Keratinocyte (primary cell): ENCODE results near the gene ADGRD1. TPM values are rescaled to one million over a fixed set of nuclear protein-coding genes. Genes with fewer than 3 reads are reported as not detected.

Experiments used
- DNase-seq: peaks from one replicate; pipeline ENCODE4 v3.0.0-alpha.2; 2011; ENCODE audit warnings: low read depth, missing footprints, low spot score
- FAIRE-seq: peaks from 2 replicates; lab custom pipeline; 2011; peaks lifted over from hg19 to GRCh38; lab: Jason Lieb, UNC
- H2AFZ ChIP-seq: 2 replicates; pipeline ENCODE4 v1.6.0; 2012; ENCODE audit warnings: low read length, control low read depth, inconsistent platforms; ENCODE audit not compliant: control insufficient read depth
- H3K27ac ChIP-seq: 2 replicates; pipeline ENCODE4 v1.5.1; 2011; ENCODE audit warnings: low read length; ENCODE audit not compliant: control insufficient read depth, insufficient read depth
- H3K27me3 ChIP-seq: 3 replicates; pipeline ENCODE4 v1.6.0; 2011; ENCODE audit warnings: low read length; ENCODE audit not compliant: control insufficient read depth, insufficient read depth; ENCODE audit errors: extremely low read depth
- H3K36me3 ChIP-seq, 2 experiments: 2 replicates in 1 of 2; 3 replicates in 1 of 2; pipeline ENCODE4 v1.5.1; 2011; ENCODE audit warnings: low read length in 2 of 2, mild to moderate bottlenecking in 1 of 2; ENCODE audit not compliant: control insufficient read depth in 2 of 2, insufficient read depth in 2 of 2; ENCODE audit errors: extremely low read depth in 1 of 2
- H3K4me1 ChIP-seq: 3 replicates; pipeline ENCODE4 v1.5.1; 2011; ENCODE audit warnings: low read length; ENCODE audit not compliant: control insufficient read depth, insufficient read depth; ENCODE audit errors: extremely low read depth
- H3K4me2 ChIP-seq: 3 replicates; pipeline ENCODE4 v1.6.0; 2011; ENCODE audit warnings: low read depth, low read length; ENCODE audit not compliant: control insufficient read depth, insufficient read depth; ENCODE audit errors: extremely low read depth
- H3K4me3 ChIP-seq, 3 experiments: fragments of 200-600 bp in 1 of 3; sonication (generic) in 1 of 3; 2 replicates in 2 of 3; 3 replicates in 1 of 3; pipeline ENCODE4 v1.5.1; 2011 to 2016; ENCODE audit warnings: low read length in 3 of 3, mild to moderate bottlenecking in 3 of 3, control low read depth in 2 of 3, inconsistent platforms in 1 of 3, low read depth in 1 of 3, mixed read lengths in 1 of 3, mixed run types in 1 of 3, moderate library complexity in 1 of 3; ENCODE audit not compliant: control insufficient read depth in 2 of 3, insufficient read depth in 2 of 3; ENCODE audit errors: extremely low read depth in 1 of 3
- H3K79me2 ChIP-seq: 2 replicates; pipeline ENCODE4 v1.6.0; 2012; ENCODE audit warnings: low read length; ENCODE audit not compliant: control insufficient read depth, insufficient read depth
- H3K9ac ChIP-seq: 3 replicates; pipeline ENCODE4 v1.6.0; 2011; ENCODE audit warnings: low read length; ENCODE audit not compliant: control insufficient read depth, insufficient read depth; ENCODE audit errors: extremely low read depth
- H3K9me1 ChIP-seq: 3 replicates; pipeline ENCODE4 v1.6.0; 2011; ENCODE audit warnings: low read length; ENCODE audit not compliant: control insufficient read depth, insufficient read depth; ENCODE audit errors: extremely low read depth
- H3K9me3 ChIP-seq: 2 replicates; pipeline ENCODE4 v1.5.1; 2012; ENCODE audit warnings: low read depth, low read length; ENCODE audit not compliant: control insufficient read depth
- H4K20me1 ChIP-seq: 3 replicates; pipeline ENCODE4 v1.6.0; 2011; ENCODE audit warnings: low read length; ENCODE audit not compliant: control insufficient read depth, insufficient read depth; ENCODE audit errors: extremely low read depth
- EZH2 ChIP-seq: IDR thresholded peaks from one replicate; pipeline ENCODE4 v1.6.1; 2012; ENCODE audit warnings: inconsistent platforms, mild to moderate bottlenecking, low read length, moderate library complexity
- dilution Hi-C: fragments of 300-500 bp; cut with MboI; formaldehyde crosslinking; loops from one replicate; pipeline ENCODE4 v1.7.0; 2020; ENCODE audit warnings: low sequenced_read_pairs; ENCODE audit not compliant: extremely low pct_ligation_motif_present
- polyA plus RNA-seq, 5 experiments: library from polyadenylated mRNA; depleted of rRNA in 3 of 5; stranded (reverse) in 3 of 5; stranded (forward) in 1 of 5; unstranded in 1 of 5; fragments of >200 nt; gene quantifications; 1 replicate in 1 of 5; 2 replicates in 3 of 5; 3 replicates in 1 of 5; pipeline versions ENCODE4 v1.2.1 to v1.2.3, GENCODE V29; 2011 to 2012; ENCODE audit warnings: missing spikeins in 2 of 5, low read depth in 1 of 5, low replicate concordance in 1 of 5
- TF ChIP-seq, protein P1 (sequence below), 3 experiments: IDR thresholded peaks in 1 of 3; conservative IDR thresholded peaks in 1 of 3; optimal IDR thresholded peaks in 1 of 3; 2 replicates in 2 of 3; 3 replicates in 1 of 3; pipeline versions ENCODE3 to v1.5.1; 2011; ENCODE audit warnings: low read length in 3 of 3, mild to moderate bottlenecking in 3 of 3, moderate library complexity in 2 of 3, control low read depth in 1 of 3, inconsistent platforms in 1 of 3; ENCODE audit not compliant: insufficient read depth in 2 of 3; ENCODE audit errors: extremely low read depth in 1 of 3

Gene ADGRD1
- polyA plus RNA-seq, 1 donor (not counting 4 experiments of a cell fraction or from before 2014, with no cell fraction given): not detected

DNA sequence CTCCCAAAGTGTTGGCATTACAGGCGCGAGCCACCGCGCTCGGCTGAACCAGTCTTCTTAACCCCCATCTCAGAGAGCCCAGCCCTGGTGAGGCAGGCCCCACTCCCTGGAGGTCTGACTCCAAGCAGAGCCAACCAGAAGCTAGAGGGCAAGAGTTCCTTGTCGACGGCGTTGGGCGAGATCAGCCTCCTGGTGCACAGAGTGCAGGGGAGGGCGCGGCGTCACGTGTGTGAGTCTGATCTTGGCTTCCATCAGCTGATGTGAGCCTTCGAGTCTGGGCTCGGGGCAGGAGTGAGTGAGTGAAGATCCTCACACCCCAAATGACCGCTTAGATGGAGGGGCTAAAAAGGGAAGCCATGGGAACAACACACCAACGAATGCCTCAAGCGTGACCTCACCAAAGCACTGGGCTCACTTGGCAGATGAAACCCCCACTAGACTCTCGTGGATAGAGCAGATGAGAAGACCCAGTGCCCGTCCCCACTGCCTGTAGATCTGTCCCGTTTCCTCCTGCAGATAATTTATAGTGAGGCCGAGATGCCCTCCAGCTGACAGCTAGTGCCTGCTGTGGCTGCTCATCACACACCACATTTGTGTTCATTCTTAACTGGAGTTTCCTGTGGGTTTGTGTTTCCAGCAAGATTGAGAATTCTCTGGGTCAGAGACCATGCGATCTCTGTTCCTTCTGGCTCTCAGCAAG, 28.6 kb upstream of the ADGRD1 start:
- Histone ChIP-seq H3K36me3 (no peaks in the 10 kb centered on the region), H3K9me1 (no peaks in the 10 kb centered on the region), H3K9me3 (no peaks in the 10 kb centered on the region), H3K4me2 (no peak overlapping the region), H3K4me1 (no peaks in the 10 kb centered on the region), H3K79me2 (no peaks in the 10 kb centered on the region), H3K4me3 (no peak overlapping the region), H3K27me3 (no peaks in the 10 kb centered on the region), H3K9ac (no peak overlapping the region), H4K20me1 (no peaks in the 10 kb centered on the region), H2AFZ (no peak overlapping the region), H3K27ac (no peak overlapping the region)
- DNase-seq (no peak), FAIRE-seq (no peak)
- dilution Hi-C loops: no loop called here
- no peak for TF ChIP-seq EZH2
- TF ChIP-seq, protein P1, sequence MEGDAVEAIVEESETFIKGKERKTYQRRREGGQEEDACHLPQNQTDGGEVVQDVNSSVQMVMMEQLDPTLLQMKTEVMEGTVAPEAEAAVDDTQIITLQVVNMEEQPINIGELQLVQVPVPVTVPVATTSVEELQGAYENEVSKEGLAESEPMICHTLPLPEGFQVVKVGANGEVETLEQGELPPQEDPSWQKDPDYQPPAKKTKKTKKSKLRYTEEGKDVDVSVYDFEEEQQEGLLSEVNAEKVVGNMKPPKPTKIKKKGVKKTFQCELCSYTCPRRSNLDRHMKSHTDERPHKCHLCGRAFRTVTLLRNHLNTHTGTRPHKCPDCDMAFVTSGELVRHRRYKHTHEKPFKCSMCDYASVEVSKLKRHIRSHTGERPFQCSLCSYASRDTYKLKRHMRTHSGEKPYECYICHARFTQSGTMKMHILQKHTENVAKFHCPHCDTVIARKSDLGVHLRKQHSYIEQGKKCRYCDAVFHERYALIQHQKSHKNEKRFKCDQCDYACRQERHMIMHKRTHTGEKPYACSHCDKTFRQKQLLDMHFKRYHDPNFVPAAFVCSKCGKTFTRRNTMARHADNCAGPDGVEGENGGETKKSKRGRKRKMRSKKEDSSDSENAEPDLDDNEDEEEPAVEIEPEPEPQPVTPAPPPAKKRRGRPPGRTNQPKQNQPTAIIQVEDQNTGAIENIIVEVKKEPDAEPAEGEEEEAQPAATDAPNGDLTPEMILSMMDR (optimal IDR thresholded peaks at IDR 0.05 in 1 of 3, IDR thresholded peaks at IDR 0.05 in 1 of 3, conservative IDR thresholded peaks at IDR 0.05 in 1 of 3; ENCODE audit: extremely low read depth in 1 of 3, insufficient read depth in 2 of 3, low read length in 3 of 3): no peak

DNA sequence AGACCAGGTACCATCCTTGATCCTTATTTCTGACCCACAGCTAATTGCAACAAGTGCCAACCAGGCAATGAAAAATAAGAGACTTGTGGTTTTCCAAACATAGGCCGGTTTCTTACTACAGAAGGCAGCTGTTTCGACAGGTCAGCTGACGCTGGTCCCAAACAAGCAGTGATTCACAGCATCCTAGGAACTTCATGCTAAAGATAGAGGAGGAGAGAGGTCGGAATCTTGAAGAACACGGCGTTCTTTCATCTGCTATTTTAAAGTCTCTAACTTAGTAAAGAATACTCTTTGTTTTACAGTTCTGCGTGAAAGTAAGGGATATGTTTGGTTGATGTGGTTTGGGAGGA, 28.1 kb upstream of the ADGRD1 start:
- DNase-seq: no peak

More for the DNA sequence above, 28.1 kb upstream of the ADGRD1 start:
- H3K4me3 ChIP-seq: no peak overlapping the region
- H3K4me2 ChIP-seq: no peak overlapping the region
- H3K9ac ChIP-seq: no peak overlapping the region
- H3K9me1 ChIP-seq: no peaks in the 10 kb centered on the region
- no peak for FAIRE-seq
- no peak overlapping the region for H2AFZ ChIP-seq
- no peak for TF ChIP-seq EZH2
- TF ChIP-seq, protein P1 (optimal IDR thresholded peaks at IDR 0.05 in 1 of 3, IDR thresholded peaks at IDR 0.05 in 1 of 3, conservative IDR thresholded peaks at IDR 0.05 in 1 of 3; ENCODE audit: extremely low read depth in 1 of 3, insufficient read depth in 2 of 3, low read length in 3 of 3): no peak
- H3K27me3 ChIP-seq: no peaks in the 10 kb centered on the region
- no peaks in the 10 kb centered on the region for H3K36me3 ChIP-seq
- dilution Hi-C loops: no loop called here
- no peaks in the 10 kb centered on the region for H4K20me1 ChIP-seq
- no peaks in the 10 kb centered on the region for H3K9me3 ChIP-seq
- no peaks in the 10 kb centered on the region for H3K79me2 ChIP-seq
- no peaks in the 10 kb centered on the region for H3K4me1 ChIP-seq
- H3K27ac ChIP-seq: no peak overlapping the region
